GM12878 (cell line): ENCODE results near the gene SCYL1. TPM values are rescaled to one million over a fixed set of nuclear protein-coding genes. Genes with fewer than 3 reads are reported as not detected.

Source experiments
- BRCA1 ChIP-seq: IDR thresholded peaks from 2 replicates; pipeline ENCODE4 v1.6.1; 2011; ENCODE audit warnings: low read depth, low read length, improper control_type of control experiment
- CREM ChIP-seq: IDR thresholded peaks from 2 replicates; pipeline ENCODE4 v1.6.1; 2014; ENCODE audit warnings: antibody characterized with exemption, low read depth
- DPF2 ChIP-seq: fragments of 450-650 bp; IDR thresholded peaks from 2 replicates; pipeline ENCODE4 v1.6.1; 2017; ENCODE audit warnings: mild to moderate bottlenecking
- EP300 ChIP-seq, 2 experiments: fragments of 150-350 bp in 1 of 2; IDR thresholded peaks; 2 replicates each; pipeline ENCODE4 v1.6.1; 2011 to 2012; ENCODE audit warnings: low read depth in 2 of 2, low read length in 2 of 2, borderline replicate concordance in 1 of 2, improper control_type of control experiment in 1 of 2, inconsistent platforms in 1 of 2; ENCODE audit not compliant: control insufficient read depth in 1 of 2
- IKZF1 ChIP-seq: fragments of 450-650 bp; conservative IDR thresholded peaks from 2 replicates; pipeline ENCODE4 v1.6.1; 2017; ENCODE audit warnings: antibody characterized with exemption, mild to moderate bottlenecking
- MTA2 ChIP-seq: fragments of 450-650 bp; IDR thresholded peaks from 2 replicates; pipeline ENCODE4 v1.6.1; 2016; ENCODE audit warnings: low read depth, mild to moderate bottlenecking, moderate library complexity
- NR2C2 ChIP-seq: IDR thresholded peaks from 2 replicates; pipeline ENCODE4 v1.6.1; 2011; ENCODE audit warnings: borderline replicate concordance, low read depth; ENCODE audit not compliant: control insufficient read depth, insufficient read length
- POU2F2 ChIP-seq: IDR thresholded peaks from 3 replicates; pipeline ENCODE4 v1.6.1; 2011; ENCODE audit warnings: low read depth, mild to moderate bottlenecking, low read length, borderline replicate concordance
- SP1 ChIP-seq: IDR thresholded peaks from one replicate; pipeline ENCODE4 v1.6.1; 2011; ENCODE audit warnings: low read depth, low read length
- TBL1XR1 ChIP-seq: IDR thresholded peaks from 2 replicates; pipeline ENCODE4 v1.6.1; 2012; ENCODE audit warnings: low read depth, low read length, improper control_type of control experiment
- YY1 ChIP-seq: IDR thresholded peaks from 2 replicates; pipeline ENCODE4 v1.6.1; 2011; ENCODE audit warnings: low read depth, mild to moderate bottlenecking, low read length
- polyA plus RNA-seq, 11 experiments: library from polyadenylated mRNA; depleted of rRNA in 4 of 11; unstranded in 6 of 11; stranded (reverse) in 5 of 11; fragments of >200 nt; fragmentation: Nextera tagmentation in 4 of 11; fragmentation: Illumina TruSeq in 1 of 11; extraction: Ambion mirVana in 4 of 11; extraction: Trizol in 1 of 11; gene quantifications; 1 replicate in 1 of 11; 2 replicates in 10 of 11; pipeline versions ENCODE4 v1.2.1 to v1.2.3, GENCODE V29; 2011 to 2016; ENCODE audit warnings: inconsistent platforms in 2 of 11, missing spikeins in 2 of 11, low read depth in 1 of 11
- total RNA-seq, 4 experiments: library from RNA; depleted of rRNA in 3 of 4; stranded (reverse); fragments of >200 nt in 3 of 4; fragmentation: Illumina TruSeq in 1 of 4; extraction: Trizol in 1 of 4; gene quantifications; 2 replicates each; pipeline versions ENCODE4 v1.2.1 to v1.2.3, GENCODE V29; 2013 to 2021
- TF ChIP-seq, protein P1 (sequence below): fragments of 150-350 bp; IDR thresholded peaks from 2 replicates; pipeline ENCODE4 v1.6.1; 2016; ENCODE audit warnings: low read depth, low read length
- TF ChIP-seq, protein P2 (sequence below): fragments of 450-650 bp; IDR thresholded peaks from 2 replicates; pipeline ENCODE4 v1.6.1; 2017; ENCODE audit warnings: mild to moderate bottlenecking, moderate library complexity
- TF ChIP-seq, protein P3 (sequence below): fragments of 450-650 bp; formaldehyde crosslinking; IDR thresholded peaks from 2 replicates; pipeline ENCODE4 v1.4.0; 2022; ENCODE audit warnings: mild to moderate bottlenecking, moderate library complexity
- TF ChIP-seq, protein P4 (sequence below): IDR thresholded peaks from 2 replicates; pipeline ENCODE4 v1.6.1; 2012; ENCODE audit warnings: low read depth, low read length, improper control_type of control experiment

SCYL1 gene
- total and polyA plus RNA-seq, 10 of the 15 experiments (the other 5 are each of a cell fraction or from before 2014, with no cell fraction given) = 0.80 to 82.7 (median 51.2) TPM

DNA sequence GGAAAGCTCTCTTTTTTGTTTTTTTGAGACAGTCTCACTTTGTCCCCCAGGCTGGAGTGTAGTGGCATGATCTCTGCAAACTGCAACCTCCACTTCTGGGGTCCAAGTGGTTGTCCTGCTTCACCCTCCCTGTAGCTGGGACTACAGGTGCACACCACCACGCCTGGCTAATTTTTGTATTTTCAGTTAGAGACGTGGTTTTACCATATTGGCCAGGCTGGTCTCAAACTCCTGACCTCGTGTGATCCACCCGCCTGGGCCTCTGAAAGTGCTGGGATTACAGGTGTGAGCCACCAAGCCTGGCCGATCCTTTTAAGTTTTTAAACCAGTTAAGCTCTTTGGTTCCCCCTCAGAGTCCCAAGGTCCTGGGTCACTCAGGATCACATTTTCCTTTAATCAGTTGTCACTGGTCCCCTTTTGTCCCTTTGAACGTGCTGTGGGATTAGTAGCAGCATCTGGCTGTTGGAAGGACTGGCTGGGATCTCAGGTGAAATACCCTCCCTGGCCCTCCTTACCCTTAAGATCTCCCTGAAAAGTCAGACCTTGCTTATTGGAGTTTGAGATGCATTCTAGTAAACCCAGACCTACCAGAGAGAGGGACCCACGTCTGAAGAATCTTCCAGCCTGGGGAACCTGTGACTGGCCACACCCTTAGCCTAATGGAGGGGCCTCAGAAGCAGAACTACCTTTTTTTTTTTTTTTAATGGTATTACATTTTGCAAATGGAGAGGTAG, 17.9 kb upstream of the SCYL1 start (continued):
- TF ChIP-seq SP1 = peak; percentile 5
- TF ChIP-seq IKZF1 = peak; percentile 64
- TF ChIP-seq, protein P1, sequence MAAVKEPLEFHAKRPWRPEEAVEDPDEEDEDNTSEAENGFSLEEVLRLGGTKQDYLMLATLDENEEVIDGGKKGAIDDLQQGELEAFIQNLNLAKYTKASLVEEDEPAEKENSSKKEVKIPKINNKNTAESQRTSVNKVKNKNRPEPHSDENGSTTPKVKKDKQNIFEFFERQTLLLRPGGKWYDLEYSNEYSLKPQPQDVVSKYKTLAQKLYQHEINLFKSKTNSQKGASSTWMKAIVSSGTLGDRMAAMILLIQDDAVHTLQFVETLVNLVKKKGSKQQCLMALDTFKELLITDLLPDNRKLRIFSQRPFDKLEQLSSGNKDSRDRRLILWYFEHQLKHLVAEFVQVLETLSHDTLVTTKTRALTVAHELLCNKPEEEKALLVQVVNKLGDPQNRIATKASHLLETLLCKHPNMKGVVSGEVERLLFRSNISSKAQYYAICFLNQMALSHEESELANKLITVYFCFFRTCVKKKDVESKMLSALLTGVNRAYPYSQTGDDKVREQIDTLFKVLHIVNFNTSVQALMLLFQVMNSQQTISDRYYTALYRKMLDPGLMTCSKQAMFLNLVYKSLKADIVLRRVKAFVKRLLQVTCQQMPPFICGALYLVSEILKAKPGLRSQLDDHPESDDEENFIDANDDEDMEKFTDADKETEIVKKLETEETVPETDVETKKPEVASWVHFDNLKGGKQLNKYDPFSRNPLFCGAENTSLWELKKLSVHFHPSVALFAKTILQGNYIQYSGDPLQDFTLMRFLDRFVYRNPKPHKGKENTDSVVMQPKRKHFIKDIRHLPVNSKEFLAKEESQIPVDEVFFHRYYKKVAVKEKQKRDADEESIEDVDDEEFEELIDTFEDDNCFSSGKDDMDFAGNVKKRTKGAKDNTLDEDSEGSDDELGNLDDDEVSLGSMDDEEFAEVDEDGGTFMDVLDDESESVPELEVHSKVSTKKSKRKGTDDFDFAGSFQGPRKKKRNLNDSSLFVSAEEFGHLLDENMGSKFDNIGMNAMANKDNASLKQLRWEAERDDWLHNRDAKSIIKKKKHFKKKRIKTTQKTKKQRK = peak; percentile 51; the same call in 1 of the 2 replicates
- TF ChIP-seq BRCA1 = peak; percentile 26; the same call in 1 of the 2 replicates
- TF ChIP-seq, protein P2, sequence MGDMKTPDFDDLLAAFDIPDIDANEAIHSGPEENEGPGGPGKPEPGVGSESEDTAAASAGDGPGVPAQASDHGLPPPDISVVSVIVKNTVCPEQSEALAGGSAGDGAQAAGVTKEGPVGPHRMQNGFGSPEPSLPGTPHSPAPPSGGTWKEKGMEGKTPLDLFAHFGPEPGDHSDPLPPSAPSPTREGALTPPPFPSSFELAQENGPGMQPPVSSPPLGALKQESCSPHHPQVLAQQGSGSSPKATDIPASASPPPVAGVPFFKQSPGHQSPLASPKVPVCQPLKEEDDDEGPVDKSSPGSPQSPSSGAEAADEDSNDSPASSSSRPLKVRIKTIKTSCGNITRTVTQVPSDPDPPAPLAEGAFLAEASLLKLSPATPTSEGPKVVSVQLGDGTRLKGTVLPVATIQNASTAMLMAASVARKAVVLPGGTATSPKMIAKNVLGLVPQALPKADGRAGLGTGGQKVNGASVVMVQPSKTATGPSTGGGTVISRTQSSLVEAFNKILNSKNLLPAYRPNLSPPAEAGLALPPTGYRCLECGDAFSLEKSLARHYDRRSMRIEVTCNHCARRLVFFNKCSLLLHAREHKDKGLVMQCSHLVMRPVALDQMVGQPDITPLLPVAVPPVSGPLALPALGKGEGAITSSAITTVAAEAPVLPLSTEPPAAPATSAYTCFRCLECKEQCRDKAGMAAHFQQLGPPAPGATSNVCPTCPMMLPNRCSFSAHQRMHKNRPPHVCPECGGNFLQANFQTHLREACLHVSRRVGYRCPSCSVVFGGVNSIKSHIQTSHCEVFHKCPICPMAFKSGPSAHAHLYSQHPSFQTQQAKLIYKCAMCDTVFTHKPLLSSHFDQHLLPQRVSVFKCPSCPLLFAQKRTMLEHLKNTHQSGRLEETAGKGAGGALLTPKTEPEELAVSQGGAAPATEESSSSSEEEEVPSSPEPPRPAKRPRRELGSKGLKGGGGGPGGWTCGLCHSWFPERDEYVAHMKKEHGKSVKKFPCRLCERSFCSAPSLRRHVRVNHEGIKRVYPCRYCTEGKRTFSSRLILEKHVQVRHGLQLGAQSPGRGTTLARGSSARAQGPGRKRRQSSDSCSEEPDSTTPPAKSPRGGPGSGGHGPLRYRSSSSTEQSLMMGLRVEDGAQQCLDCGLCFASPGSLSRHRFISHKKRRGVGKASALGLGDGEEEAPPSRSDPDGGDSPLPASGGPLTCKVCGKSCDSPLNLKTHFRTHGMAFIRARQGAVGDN = peak; percentile 66
- TF ChIP-seq TBL1XR1 = peak; percentile 43; the same call in 1 of the 2 replicates
- TF ChIP-seq, protein P3, sequence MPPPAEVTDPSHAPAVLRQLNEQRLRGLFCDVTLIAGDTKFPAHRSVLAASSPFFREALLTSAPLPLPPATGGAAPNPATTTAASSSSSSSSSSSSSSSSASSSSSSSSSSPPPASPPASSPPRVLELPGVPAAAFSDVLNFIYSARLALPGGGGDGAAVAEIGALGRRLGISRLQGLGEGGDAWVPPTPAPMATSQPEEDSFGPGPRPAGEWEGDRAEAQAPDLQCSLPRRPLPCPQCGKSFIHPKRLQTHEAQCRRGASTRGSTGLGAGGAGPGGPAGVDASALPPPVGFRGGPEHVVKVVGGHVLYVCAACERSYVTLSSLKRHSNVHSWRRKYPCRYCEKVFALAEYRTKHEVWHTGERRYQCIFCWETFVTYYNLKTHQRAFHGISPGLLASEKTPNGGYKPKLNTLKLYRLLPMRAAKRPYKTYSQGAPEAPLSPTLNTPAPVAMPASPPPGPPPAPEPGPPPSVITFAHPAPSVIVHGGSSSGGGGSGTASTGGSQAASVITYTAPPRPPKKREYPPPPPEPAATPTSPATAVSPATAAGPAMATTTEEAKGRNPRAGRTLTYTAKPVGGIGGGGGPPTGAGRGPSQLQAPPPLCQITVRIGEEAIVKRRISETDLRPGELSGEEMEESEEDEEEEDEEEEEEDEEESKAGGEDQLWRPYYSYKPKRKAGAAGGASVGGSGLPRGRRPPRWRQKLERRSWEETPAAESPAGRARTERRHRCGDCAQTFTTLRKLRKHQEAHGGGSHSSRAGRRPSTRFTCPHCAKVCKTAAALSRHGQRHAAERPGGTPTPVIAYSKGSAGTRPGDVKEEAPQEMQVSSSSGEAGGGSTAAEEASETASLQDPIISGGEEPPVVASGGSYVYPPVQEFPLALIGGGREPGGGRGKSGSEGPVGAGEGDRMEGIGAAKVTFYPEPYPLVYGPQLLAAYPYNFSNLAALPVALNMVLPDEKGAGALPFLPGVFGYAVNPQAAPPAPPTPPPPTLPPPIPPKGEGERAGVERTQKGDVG (CRISPR knock-in tag) = peak; percentile 91; the same call in 1 of the 2 replicates
- TF ChIP-seq EP300 (IDR thresholded peaks at IDR 0.05; ENCODE audit: borderline replicate concordance in 1 of 2, control insufficient read depth in 1 of 2, low read depth in 2 of 2, low read length in 2 of 2) = peak in 1 of 2 experiments; percentile 31; a peak in 1 of 4 replicates
- no peak for TF ChIP-seq DPF2
- 0 out of 2 replicates have a peak, but pooled peaks have one; percentile 27 for TF ChIP-seq CREM
- TF ChIP-seq, protein P4, sequence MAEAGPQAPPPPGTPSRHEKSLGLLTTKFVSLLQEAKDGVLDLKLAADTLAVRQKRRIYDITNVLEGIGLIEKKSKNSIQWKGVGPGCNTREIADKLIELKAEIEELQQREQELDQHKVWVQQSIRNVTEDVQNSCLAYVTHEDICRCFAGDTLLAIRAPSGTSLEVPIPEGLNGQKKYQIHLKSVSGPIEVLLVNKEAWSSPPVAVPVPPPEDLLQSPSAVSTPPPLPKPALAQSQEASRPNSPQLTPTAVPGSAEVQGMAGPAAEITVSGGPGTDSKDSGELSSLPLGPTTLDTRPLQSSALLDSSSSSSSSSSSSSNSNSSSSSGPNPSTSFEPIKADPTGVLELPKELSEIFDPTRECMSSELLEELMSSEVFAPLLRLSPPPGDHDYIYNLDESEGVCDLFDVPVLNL = no peak
- peak; percentile 36; the same call in 1 of the 2 replicates for TF ChIP-seq MTA2
- peak; percentile 97 for TF ChIP-seq POU2F2
- TF ChIP-seq YY1 = peak; percentile 72
- no peak for TF ChIP-seq NR2C2
